Measurements from ENCODE around the gene RPUSD1.

- TF ChIP-seq, protein P1, sequence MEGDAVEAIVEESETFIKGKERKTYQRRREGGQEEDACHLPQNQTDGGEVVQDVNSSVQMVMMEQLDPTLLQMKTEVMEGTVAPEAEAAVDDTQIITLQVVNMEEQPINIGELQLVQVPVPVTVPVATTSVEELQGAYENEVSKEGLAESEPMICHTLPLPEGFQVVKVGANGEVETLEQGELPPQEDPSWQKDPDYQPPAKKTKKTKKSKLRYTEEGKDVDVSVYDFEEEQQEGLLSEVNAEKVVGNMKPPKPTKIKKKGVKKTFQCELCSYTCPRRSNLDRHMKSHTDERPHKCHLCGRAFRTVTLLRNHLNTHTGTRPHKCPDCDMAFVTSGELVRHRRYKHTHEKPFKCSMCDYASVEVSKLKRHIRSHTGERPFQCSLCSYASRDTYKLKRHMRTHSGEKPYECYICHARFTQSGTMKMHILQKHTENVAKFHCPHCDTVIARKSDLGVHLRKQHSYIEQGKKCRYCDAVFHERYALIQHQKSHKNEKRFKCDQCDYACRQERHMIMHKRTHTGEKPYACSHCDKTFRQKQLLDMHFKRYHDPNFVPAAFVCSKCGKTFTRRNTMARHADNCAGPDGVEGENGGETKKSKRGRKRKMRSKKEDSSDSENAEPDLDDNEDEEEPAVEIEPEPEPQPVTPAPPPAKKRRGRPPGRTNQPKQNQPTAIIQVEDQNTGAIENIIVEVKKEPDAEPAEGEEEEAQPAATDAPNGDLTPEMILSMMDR (conservative IDR thresholded peaks at IDR 0.05; ENCODE audit: low read depth, low read length) = peak; percentile 87
- TF ChIP-seq EZH2 (IDR thresholded peaks at IDR 0.05; ENCODE audit: borderline replicate concordance, low read depth, low read length, poor library complexity, severe bottlenecking) = no peak
Observed at GRCh38 chr16:740764-741505, 47.2 kb downstream of the RPUSD1 start, which contains the start of gene CIAO3.

Data from A673 (cell line).